BE2C (cell line): ENCODE data around the gene GPR55.

Source experiments
- DNase-seq: peaks from one replicate; pipeline ENCODE4 v3.0.0-alpha.2; 2020
- H3K27me3 ChIP-seq: fragments of 250-450 bp; sonication (Bioruptor Pico); 2 replicates; pipeline ENCODE4 v1.5.1; 2020; ENCODE audit warnings: mild to moderate bottlenecking
- H3K36me3 ChIP-seq: fragments of 250-450 bp; sonication (Bioruptor Pico); 2 replicates; pipeline ENCODE4 v1.5.1; 2020; ENCODE audit warnings: mild to moderate bottlenecking
- H3K4me1 ChIP-seq: fragments of 250-450 bp; sonication (Bioruptor Pico); 2 replicates; pipeline ENCODE4 v1.5.1; 2020
- H3K4me3 ChIP-seq: 2 replicates; pipeline ENCODE4 v1.5.1; 2011; ENCODE audit warnings: low read depth, low read length
- H3K9me3 ChIP-seq: fragments of 250-450 bp; sonication (Bioruptor Pico); 2 replicates; pipeline ENCODE4 v1.5.1; 2020
- TF ChIP-seq, protein P1 (sequence below): IDR thresholded peaks from 2 replicates; pipeline ENCODE4 v1.5.1; 2012; ENCODE audit warnings: mild to moderate bottlenecking, low read depth, low read length

GPR55 gene

DNA sequence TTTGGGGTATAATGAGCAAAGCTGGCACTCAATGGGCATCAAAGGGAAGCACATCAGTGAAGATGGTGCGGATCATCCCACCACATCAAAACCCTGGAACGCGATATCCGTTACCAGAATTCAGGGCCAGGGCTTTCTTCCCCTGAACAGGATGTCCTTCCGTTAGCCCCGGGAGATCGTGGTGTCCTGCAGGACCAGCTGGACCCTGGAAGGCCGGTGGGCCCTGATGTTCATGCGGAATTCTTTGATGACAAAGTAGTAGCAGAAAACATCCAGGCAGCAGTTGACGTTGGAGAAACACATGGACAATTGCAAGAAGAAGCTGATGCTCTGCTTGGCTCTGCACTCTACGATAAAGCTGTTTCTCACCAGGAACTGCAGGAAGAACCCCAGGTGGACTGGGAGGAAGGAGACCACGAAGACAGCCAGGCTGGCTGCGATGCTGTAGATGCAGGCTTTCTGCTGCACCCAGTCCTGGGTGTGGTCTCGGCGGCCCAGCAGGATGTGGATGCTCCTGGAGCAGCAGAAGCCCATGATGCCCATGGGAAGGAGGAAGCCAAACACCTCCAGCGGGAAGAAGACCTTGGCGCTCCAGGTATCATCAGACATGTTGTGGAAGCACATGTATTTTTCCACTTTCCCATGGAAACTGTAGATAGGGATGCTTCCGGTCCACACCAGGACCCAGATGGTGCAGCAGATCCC is 15.0 kb downstream of the GPR55 start:
- DNase-seq, result peak; percentile 4
- TF ChIP-seq, protein P1, sequence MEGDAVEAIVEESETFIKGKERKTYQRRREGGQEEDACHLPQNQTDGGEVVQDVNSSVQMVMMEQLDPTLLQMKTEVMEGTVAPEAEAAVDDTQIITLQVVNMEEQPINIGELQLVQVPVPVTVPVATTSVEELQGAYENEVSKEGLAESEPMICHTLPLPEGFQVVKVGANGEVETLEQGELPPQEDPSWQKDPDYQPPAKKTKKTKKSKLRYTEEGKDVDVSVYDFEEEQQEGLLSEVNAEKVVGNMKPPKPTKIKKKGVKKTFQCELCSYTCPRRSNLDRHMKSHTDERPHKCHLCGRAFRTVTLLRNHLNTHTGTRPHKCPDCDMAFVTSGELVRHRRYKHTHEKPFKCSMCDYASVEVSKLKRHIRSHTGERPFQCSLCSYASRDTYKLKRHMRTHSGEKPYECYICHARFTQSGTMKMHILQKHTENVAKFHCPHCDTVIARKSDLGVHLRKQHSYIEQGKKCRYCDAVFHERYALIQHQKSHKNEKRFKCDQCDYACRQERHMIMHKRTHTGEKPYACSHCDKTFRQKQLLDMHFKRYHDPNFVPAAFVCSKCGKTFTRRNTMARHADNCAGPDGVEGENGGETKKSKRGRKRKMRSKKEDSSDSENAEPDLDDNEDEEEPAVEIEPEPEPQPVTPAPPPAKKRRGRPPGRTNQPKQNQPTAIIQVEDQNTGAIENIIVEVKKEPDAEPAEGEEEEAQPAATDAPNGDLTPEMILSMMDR, result no peak
- no peak overlapping the region for H3K4me3 ChIP-seq
- H3K36me3 ChIP-seq, result no peaks in the 10 kb centered on the region
- no peaks in the 10 kb centered on the region for H3K27me3 ChIP-seq
- no peaks in the 10 kb centered on the region for H3K9me3 ChIP-seq
- H3K4me1 ChIP-seq, result peaks cover 4% of the 10 kb centered on the region; the same call in 1 of the 2 replicates

- Histone ChIP-seq H3K9me3 (no peaks in the 10 kb centered on the region), H3K4me3 (no peak overlapping the region), H3K27me3 (no peaks in the 10 kb centered on the region), H3K4me1 (peaks cover 4% of the 10 kb centered on the region; the same call in 1 of the 2 replicates), H3K36me3 (no peaks in the 10 kb centered on the region)
- DNase-seq, result peak; percentile 13
- TF ChIP-seq, protein P1, result no peak
Measured at GRCh38 chr2:230908595-230909191, 16.3 kb downstream of the GPR55 start.

DNA sequence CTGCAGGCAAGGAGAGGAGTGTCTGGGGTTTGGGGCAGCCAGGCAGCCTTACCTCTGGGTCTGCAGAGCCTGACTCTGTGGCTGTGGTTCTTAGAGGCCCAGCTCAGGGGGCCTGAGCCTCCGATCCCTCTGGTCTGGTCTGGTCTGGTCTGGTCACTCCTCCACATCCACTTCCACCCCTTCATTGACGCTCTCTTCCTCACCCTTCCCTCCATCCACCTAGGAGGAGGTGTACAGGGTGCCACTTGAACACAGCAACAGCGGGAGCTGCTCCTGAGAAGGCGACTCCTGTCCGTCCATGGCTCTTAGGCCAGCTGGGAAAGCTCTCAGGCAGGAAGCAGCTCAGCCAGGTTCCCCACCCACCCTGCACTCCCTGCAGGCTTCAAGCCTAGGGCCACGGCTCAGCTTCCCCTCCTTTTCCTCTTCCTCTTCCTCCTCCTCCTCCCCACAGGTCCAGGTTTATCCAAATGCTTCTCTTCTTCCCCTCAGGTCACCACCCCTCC is 16.9 kb downstream of the GPR55 start:
- Histone ChIP-seq H3K36me3 (no peaks in the 10 kb centered on the region), H3K9me3 (no peaks in the 10 kb centered on the region), H3K4me1 (peaks cover 4% of the 10 kb centered on the region; the same call in 1 of the 2 replicates), H3K27me3 (no peaks in the 10 kb centered on the region), H3K4me3 (no peak overlapping the region)
- TF ChIP-seq, protein P1, result no peak
- DNase-seq, result peak; percentile 9

GRCh38 chr2:230907361-230908091 is 17.5 kb downstream of the GPR55 start:
- TF ChIP-seq, protein P1, result no peak
- Histone ChIP-seq H3K36me3 (no peaks in the 10 kb centered on the region), H3K4me3 (no peak overlapping the region), H3K4me1 (peaks cover 4% of the 10 kb centered on the region; the same call in 1 of the 2 replicates), H3K27me3 (no peaks in the 10 kb centered on the region), H3K9me3 (no peaks in the 10 kb centered on the region)
- DNase-seq, result no peak

GRCh38 chr2:230906471-230907230 is 18.4 kb downstream of the GPR55 start:
- H3K9me3 ChIP-seq, result no peaks in the 10 kb centered on the region
- no peak for DNase-seq
- H3K4me3 ChIP-seq, result no peak overlapping the region
- peaks cover 4% of the 10 kb centered on the region; the same call in 1 of the 2 replicates for H3K4me1 ChIP-seq
- H3K36me3 ChIP-seq, result no peaks in the 10 kb centered on the region
- TF ChIP-seq, protein P1, result no peak
- H3K27me3 ChIP-seq, result no peaks in the 10 kb centered on the region
